Immature natural killer cell (primary cell): Measurements from ENCODE around the gene ADORA2A. TPM values are rescaled to one million over a fixed set of nuclear protein-coding genes. Genes with fewer than 3 reads are reported as not detected.
"Not testable (repeated sequence)": the region's sequence is repeated elsewhere in the genome, so short reads cannot be mapped to it uniquely, and the experiment has no call there.

Experiments used
- DNase-seq, 3 donors: peaks; one replicate each; pipeline ENCODE4 v3.0.0; 2022; ENCODE audit warnings: mixed read lengths in 1 of 3
- H3K27ac Mint-ChIP-seq, 6 donors: one replicate each; pipeline ENCODE4 v1.8.0; 2020; ENCODE audit warnings: mixed read lengths in 6 of 6, mild to moderate bottlenecking in 5 of 6, inconsistent platforms in 4 of 6, moderate library complexity in 3 of 6
- H3K27me3 Mint-ChIP-seq, 3 donors: one replicate each; pipeline ENCODE4 v1.8.0; 2020 to 2021; ENCODE audit warnings: low read depth in 3 of 3, mild to moderate bottlenecking in 3 of 3, mixed read lengths in 3 of 3, moderate library complexity in 3 of 3, inconsistent platforms in 1 of 3
- H3K36me3 Mint-ChIP-seq, 3 donors: one replicate each; pipeline ENCODE4 v1.8.0; 2020; ENCODE audit warnings: mixed read lengths in 3 of 3, inconsistent platforms in 2 of 3, mild to moderate bottlenecking in 2 of 3
- H3K4me1 Mint-ChIP-seq, 2 donors: one replicate each; pipeline ENCODE4 v1.8.0; 2020; ENCODE audit warnings: inconsistent platforms in 2 of 2, mild to moderate bottlenecking in 2 of 2, mixed read lengths in 2 of 2, moderate library complexity in 1 of 2
- H3K4me3 Mint-ChIP-seq, 5 donors: one replicate each; pipeline ENCODE4 v1.8.0; 2020; ENCODE audit warnings: mild to moderate bottlenecking in 5 of 5, mixed read lengths in 5 of 5, inconsistent platforms in 3 of 5, moderate library complexity in 3 of 5
- H3K9me3 Mint-ChIP-seq, 6 donors: one replicate each; pipeline ENCODE4 v1.8.0; 2020; ENCODE audit warnings: mild to moderate bottlenecking in 6 of 6, mixed read lengths in 6 of 6, inconsistent platforms in 4 of 6, moderate library complexity in 3 of 6
- polyA plus RNA-seq, 3 donors: library from polyadenylated mRNA; unstranded; fragments of 300-500 nt; fragmentation: Illumina TruSeq; gene quantifications; one replicate each; pipeline ENCODE4 v1.2.3, GENCODE V29; 2021

The ADORA2A gene
- polyA plus RNA-seq, 3 donors from 2014 or later, result 4.6 to 6.8 (median 5.3) TPM

DNA sequence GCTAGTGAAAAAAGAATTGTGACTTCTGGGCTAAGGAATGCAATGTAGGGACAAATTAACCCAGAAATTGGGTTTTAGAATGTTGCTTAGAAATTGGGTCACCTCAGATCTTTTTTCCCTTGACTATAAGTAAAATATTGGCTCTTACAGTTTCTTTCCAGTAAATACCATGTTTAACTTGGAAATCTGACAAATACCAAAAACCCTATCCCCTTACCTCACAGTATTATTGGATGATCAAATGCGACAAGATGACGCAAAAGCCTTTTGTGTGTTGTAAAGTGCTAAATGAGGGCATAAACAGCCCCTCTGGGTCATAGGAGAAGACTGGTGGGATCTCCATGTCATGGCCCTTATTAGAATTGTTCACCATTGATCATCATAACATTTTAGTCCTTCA lies 61.6 kb downstream of the ADORA2A start:
- Mint-ChIP-seq H3K36me3 (peaks cover 0 to 6% (median 0%) of the 10 kb centered on the region in 3 donors), H3K4me3 (no peak overlapping the region), H3K4me1 (no peaks in the 10 kb centered on the region), H3K27me3 (peaks cover 0 to 18% (median 14%) of the 10 kb centered on the region in 3 donors), H3K27ac (no peak overlapping the region), H3K9me3 (no peaks in the 10 kb centered on the region)
- DNase-seq, result no peak

DNA sequence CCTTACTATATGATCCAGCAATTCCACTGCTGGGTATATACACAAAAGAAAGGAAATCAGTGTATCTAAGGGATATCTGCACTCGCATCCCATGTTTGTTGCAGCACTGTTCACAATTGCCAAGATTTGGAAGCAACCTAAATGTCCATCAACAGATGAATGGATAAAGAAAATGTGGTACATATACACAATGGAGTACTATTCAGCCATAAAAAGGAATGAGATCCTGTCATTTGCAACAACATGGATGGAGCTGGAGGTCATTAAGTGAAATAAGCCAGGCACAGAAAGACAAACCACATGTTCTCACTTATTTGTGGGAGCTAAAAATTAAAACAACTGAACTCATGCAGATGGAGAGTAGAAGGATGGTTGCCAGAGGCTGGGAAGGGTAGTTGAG lies 62.0 kb downstream of the ADORA2A start:
- peaks cover 0 to 20% (median 14%) of the 10 kb centered on the region in 3 donors for H3K27me3 Mint-ChIP-seq
- not testable (repeated sequence) for H3K4me1 Mint-ChIP-seq, H3K4me3 Mint-ChIP-seq, DNase-seq, H3K27ac Mint-ChIP-seq, H3K36me3 Mint-ChIP-seq, H3K9me3 Mint-ChIP-seq

Other genes starting within 250 kb of the ADORA2A start
- gene SUSD2, start 246.1 kb upstream of the ADORA2A start, polyA plus RNA-seq, result under 1 TPM in 2 of 3 donors, not detected in 1; 0.07 to 0.14 TPM
- not detected for gene GGT5, start 182.5 kb upstream of the ADORA2A start, polyA plus RNA-seq
- gene SPECC1L, start 156.8 kb upstream of the ADORA2A start, polyA plus RNA-seq, result 10 to 100 TPM in 1 of 3 donors, 1 to 10 TPM in 2; 3.0 to 17.6 (median 5.3) TPM
- gene UPB1, start 67.7 kb downstream of the ADORA2A start, polyA plus RNA-seq, result not detected
- gene GUCD1, start 127.5 kb downstream of the ADORA2A start, polyA plus RNA-seq, result 10 to 100 TPM; 41.1 to 65.1 (median 64.1) TPM
- 100 to 1,000 TPM in 2 of 3 donors, 10 to 100 TPM in 1; 56.6 to 116 (median 113) TPM for gene SNRPD3, start 128.4 kb downstream of the ADORA2A start, polyA plus RNA-seq
- 1 to 10 TPM; 2.1 to 2.9 (median 2.7) TPM for gene LRRC75B, start 165.5 kb downstream of the ADORA2A start, polyA plus RNA-seq
- 1 to 10 TPM in 2 of 3 donors, not detected in 1; 1.2 to 4.8 TPM for gene GGT1, start 175.6 kb downstream of the ADORA2A start, polyA plus RNA-seq